Subcutaneous adipose tissue (tissue), 4 donors: ENCODE data around the gene R3HCC1L. TPM values are rescaled to one million over a fixed set of nuclear protein-coding genes. Genes with fewer than 3 reads are reported as not detected.

Experiments used
- CTCF ChIP-seq: fragments of 450-650 bp; IDR thresholded peaks from one replicate; pipeline ENCODE4 v1.5.1; 2016; ENCODE audit warnings: low read depth, mild to moderate bottlenecking, control low read depth, antibody characterized with exemption, moderate library complexity
- total RNA-seq, 4 donors: library from RNA; depleted of rRNA; stranded (reverse); fragments of >200 nt; gene quantifications; one replicate each; pipeline ENCODE4 v1.1.0, GENCODE V29; 2016

The R3HCC1L gene
- total RNA-seq, 4 donors from 2014 or later = 15.2 to 21.1 (median 20.3) TPM

- TF ChIP-seq CTCF = no peak
Measured at GRCh38 chr10:98212196-98212595, 77.7 kb downstream of the R3HCC1L start.

GRCh38 chr10:98213740-98214139 is 79.3 kb downstream of the R3HCC1L start:
- no peak for TF ChIP-seq CTCF

- no peak for TF ChIP-seq CTCF
Measured at GRCh38 chr10:98215373-98215772, 80.9 kb downstream of the R3HCC1L start.

GRCh38 chr10:98217801-98218200 is 83.3 kb downstream of the R3HCC1L start:
- no peak for TF ChIP-seq CTCF

- no peak for TF ChIP-seq CTCF
Measured at GRCh38 chr10:98223874-98224273, 89.4 kb downstream of the R3HCC1L start.

- TF ChIP-seq CTCF = no peak
Measured at GRCh38 chr10:98224509-98224908, 90.1 kb downstream of the R3HCC1L start.

GRCh38 chr10:98224996-98225395 is 90.5 kb downstream of the R3HCC1L start:
- no peak for TF ChIP-seq CTCF
